HG02642 (cell line): ENCODE results near the gene YY2.
"Not testable (repeated sequence)": the region's sequence is repeated elsewhere in the genome, so short reads cannot be mapped to it uniquely, and the experiment has no call there.

Source experiments
- ATAC-seq: cut with Tn5 transposase; IDR thresholded peaks from one replicate; pipeline ENCODE4 v1.9.1; 2021; ENCODE audit warnings: mild to moderate bottlenecking; ENCODE audit not compliant: unreplicated experiment, poor library complexity

YY2 gene

GRCh38 chrX:21873063-21873775, 17.4 kb downstream of the YY2 start:
- ATAC-seq: no peak

- ATAC-seq: not testable (repeated sequence)
Observed at GRCh38 chrX:21874182-21874581, 18.4 kb downstream of the YY2 start.

GRCh38 chrX:21875013-21875412, 19.2 kb downstream of the YY2 start:
- ATAC-seq: no peak

DNA sequence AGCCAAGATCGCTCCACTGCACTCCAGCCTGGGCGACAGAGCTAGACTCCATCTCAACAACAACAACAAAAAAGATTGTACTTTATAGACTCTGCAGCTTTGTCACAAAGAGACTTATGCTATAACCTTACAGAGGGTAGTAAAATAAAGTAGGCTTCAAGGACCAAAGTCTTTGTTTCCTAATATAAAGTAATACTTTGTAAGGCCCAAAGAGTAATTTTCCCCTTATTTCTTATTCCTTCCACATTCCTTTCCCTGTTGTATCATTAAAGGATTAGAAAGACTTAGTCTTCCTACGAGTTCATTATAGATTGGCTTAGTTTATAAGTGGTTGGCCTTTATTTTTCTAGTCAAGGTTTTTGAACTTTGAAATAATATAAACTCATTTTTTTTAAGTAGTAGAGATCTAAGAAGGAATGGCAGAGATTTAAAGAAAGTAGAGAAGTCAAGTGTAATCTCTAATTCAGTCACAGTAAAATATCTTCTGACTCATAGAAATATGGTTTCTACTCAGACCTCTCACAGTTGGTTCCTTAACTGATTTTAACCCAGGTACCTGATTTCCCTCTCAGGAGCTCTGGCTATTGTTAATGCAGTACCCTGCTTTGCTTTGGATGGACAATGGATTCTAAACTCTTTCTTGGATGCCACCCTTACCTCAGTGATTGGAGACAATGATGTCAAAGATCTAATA, 26.2 kb downstream of the YY2 start:
- no peak for ATAC-seq

- ATAC-seq: no peak
Observed at GRCh38 chrX:21883258-21883657, 27.5 kb downstream of the YY2 start.

GRCh38 chrX:21885568-21885967, 29.8 kb downstream of the YY2 start:
- no peak for ATAC-seq

DNA sequence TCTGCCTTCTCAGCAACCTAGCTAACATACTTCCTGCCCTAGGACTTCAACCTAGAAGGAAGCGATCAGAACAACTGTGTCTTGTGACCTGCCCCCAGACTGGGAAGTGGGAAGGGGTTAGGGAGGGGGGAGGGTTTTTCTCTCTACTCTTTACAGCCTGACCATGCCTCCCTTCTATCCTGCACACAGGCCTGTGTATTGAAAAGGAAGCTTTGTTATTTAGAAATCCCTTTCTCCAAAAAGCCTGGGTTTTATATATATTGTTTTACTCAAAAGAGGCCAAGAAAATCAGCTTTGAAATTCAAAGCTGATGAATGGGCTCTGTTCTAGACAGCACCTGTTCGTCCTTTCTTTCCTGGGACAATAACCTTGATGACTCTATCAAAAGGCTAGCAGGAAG, 49.5 kb downstream of the YY2 start:
- no peak for ATAC-seq

- ATAC-seq: no peak
Observed at GRCh38 chrX:21905953-21906352, 50.2 kb downstream of the YY2 start.

DNA sequence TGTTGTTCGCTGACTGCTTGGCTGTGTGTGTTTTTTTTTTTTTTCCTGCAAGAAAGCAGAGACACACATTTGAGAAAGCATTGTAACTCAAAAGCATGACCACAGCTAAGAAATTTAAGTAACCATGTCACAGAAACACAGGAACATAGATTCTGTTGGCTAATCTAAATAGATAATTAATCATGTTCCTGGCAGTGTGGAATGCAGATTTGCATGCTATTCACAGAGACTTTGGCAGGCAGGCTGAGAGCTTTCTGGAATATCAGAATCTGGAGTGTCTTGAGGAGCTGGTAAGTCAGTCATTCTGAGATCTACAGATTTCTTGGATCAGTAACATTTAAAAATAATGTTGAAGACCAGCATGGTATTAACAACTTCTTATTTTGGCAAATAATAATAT, 51.5 kb downstream of the YY2 start:
- no peak for ATAC-seq
